UCSD-AML1 (cell line): ENCODE results near the gene USP6NL.

ENCODE experiments used
- DNase-seq: peaks from one replicate; lab custom pipeline; 2025; ENCODE audit not compliant: unreplicated experiment; lab: John Stamatoyannopoulos, UW

Gene USP6NL

GRCh38 chr10:11483201-11484148 is 128.0 kb downstream of the USP6NL start:
- no peak for DNase-seq

- DNase-seq, result no peak
Measured at GRCh38 chr10:11482306-11482705, 129.1 kb downstream of the USP6NL start.

- no peak for DNase-seq
Measured at GRCh38 chr10:11480687-11481086, 130.8 kb downstream of the USP6NL start.

- no peak for DNase-seq
Measured at GRCh38 chr10:11479300-11479699, 132.2 kb downstream of the USP6NL start.

GRCh38 chr10:11478807-11479206 is 132.6 kb downstream of the USP6NL start:
- DNase-seq, result no peak

GRCh38 chr10:11475831-11476434 is 135.5 kb downstream of the USP6NL start:
- DNase-seq, result no peak

- no peak for DNase-seq
Measured at GRCh38 chr10:11473128-11473760, 138.2 kb downstream of the USP6NL start.

- DNase-seq, result peak; percentile 49
Measured at GRCh38 chr10:11472158-11472753, 139.2 kb downstream of the USP6NL start.

GRCh38 chr10:11469575-11470391 is 141.7 kb downstream of the USP6NL start:
- DNase-seq, result no peak

- DNase-seq, result no peak
Measured at GRCh38 chr10:11468126-11468742, 143.2 kb downstream of the USP6NL start.

- no peak for DNase-seq
Measured at GRCh38 chr10:11465406-11465805, 146.0 kb downstream of the USP6NL start.

- DNase-seq, result no peak
Measured at GRCh38 chr10:11463111-11463510, 148.3 kb downstream of the USP6NL start.

GRCh38 chr10:11462071-11462470 is 149.4 kb downstream of the USP6NL start:
- DNase-seq, result no peak

- DNase-seq, result no peak
Measured at GRCh38 chr10:11457336-11457735, 154.1 kb downstream of the USP6NL start.

GRCh38 chr10:11454958-11455566 is 156.4 kb downstream of the USP6NL start:
- DNase-seq, result no peak

- DNase-seq, result no peak
Measured at GRCh38 chr10:11454160-11454559, 157.3 kb downstream of the USP6NL start.

GRCh38 chr10:11451640-11452260 is 159.7 kb downstream of the USP6NL start:
- DNase-seq, result no peak

- DNase-seq, result no peak
Measured at GRCh38 chr10:11450427-11450826, 161.0 kb downstream of the USP6NL start.

- no peak for DNase-seq
Measured at GRCh38 chr10:11449761-11450160, 161.7 kb downstream of the USP6NL start.
